CD4-positive, alpha-beta memory T cell (primary cell): ENCODE results near the gene GRIP1. TPM values are rescaled to one million over a fixed set of nuclear protein-coding genes. Genes with fewer than 3 reads are reported as not detected.

Experiments
- CTCF ChIA-PET: fragments of 350-600 bp; sonication (Branson Sonifier 250); formaldehyde crosslinking; loops from one replicate; lab custom pipeline; 2021; ENCODE audit warnings: inconsistent platforms; ENCODE audit not compliant: partially characterized antibody; lab: Charles Lee
- POLR2A ChIA-PET: fragments of 350-600 bp; sonication (Branson Sonifier 250); formaldehyde crosslinking; loops from one replicate; lab custom pipeline; 2021; ENCODE audit not compliant: partially characterized antibody; lab: Charles Lee
- DNase-seq, 5 donors: peaks; one replicate each; pipeline versions ENCODE4 v3.0.0 to v3.0.0-alpha.2; 2020 to 2022; ENCODE audit warnings: mixed read lengths in 1 of 5
- H3K27ac ChIP-seq: one replicate; pipeline ENCODE4 v1.7.0; 2013; ENCODE audit warnings: low read depth, low read length
- H3K27me3 ChIP-seq: 2 replicates; pipeline ENCODE4 v1.7.0; 2013; ENCODE audit warnings: mild to moderate bottlenecking, low read length, moderate library complexity; ENCODE audit not compliant: insufficient read depth
- H3K36me3 ChIP-seq: 2 replicates; pipeline ENCODE4 v1.7.0; 2013; ENCODE audit warnings: mild to moderate bottlenecking, low read length, moderate library complexity; ENCODE audit not compliant: insufficient read depth
- H3K4me1 ChIP-seq: 2 replicates; pipeline ENCODE4 v1.7.0; 2013; ENCODE audit warnings: mild to moderate bottlenecking, low read length, moderate library complexity; ENCODE audit not compliant: insufficient read depth
- H3K4me3 ChIP-seq, 2 donors: one replicate each; pipeline ENCODE4 v1.7.0; 2013; ENCODE audit warnings: low read length in 2 of 2, mild to moderate bottlenecking in 1 of 2
- H3K9me3 ChIP-seq, 2 donors: one replicate each; pipeline ENCODE4 v1.7.0; 2013; ENCODE audit warnings: low read length in 2 of 2, control low read depth in 1 of 2; ENCODE audit not compliant: control insufficient read depth in 1 of 2
- H3K27ac Mint-ChIP-seq, 7 donors: one replicate each; pipeline ENCODE4 v1.8.0; 2020 to 2021; ENCODE audit warnings: mixed read lengths in 7 of 7, mild to moderate bottlenecking in 6 of 7, inconsistent platforms in 3 of 7, moderate library complexity in 3 of 7
- H3K27me3 Mint-ChIP-seq, 2 donors: one replicate each; pipeline ENCODE4 v1.8.0; 2020 to 2021; ENCODE audit warnings: mixed read lengths in 2 of 2
- H3K36me3 Mint-ChIP-seq, 2 donors: one replicate each; pipeline ENCODE4 v1.8.0; 2020 to 2021; ENCODE audit warnings: mixed read lengths in 2 of 2, inconsistent platforms in 1 of 2, mild to moderate bottlenecking in 1 of 2
- H3K4me1 Mint-ChIP-seq, 4 donors: one replicate each; pipeline ENCODE4 v1.8.0; 2020 to 2021; ENCODE audit warnings: mixed read lengths in 4 of 4, mild to moderate bottlenecking in 1 of 4
- H3K4me3 Mint-ChIP-seq, 8 donors: one replicate each; pipeline ENCODE4 v1.8.0; 2020 to 2021; ENCODE audit warnings: mixed read lengths in 8 of 8, mild to moderate bottlenecking in 7 of 8, moderate library complexity in 6 of 8, inconsistent platforms in 3 of 8
- H3K9me3 Mint-ChIP-seq, 8 donors: one replicate each; pipeline ENCODE4 v1.8.0; 2020 to 2021; ENCODE audit warnings: mixed read lengths in 8 of 8, mild to moderate bottlenecking in 5 of 8, inconsistent platforms in 3 of 8, moderate library complexity in 1 of 8
- intact Hi-C: fragments of 100-400 bp; cut with micrococcal nuclease; formaldehyde crosslinking; loops from one replicate; pipeline ENCODE4 v1.15.1; 2023
- polyA plus RNA-seq, 2 donors: library from polyadenylated mRNA; unstranded; fragments of 300-500 nt; fragmentation: Illumina TruSeq; gene quantifications; one replicate each; pipeline ENCODE4 v1.2.3, GENCODE V29; 2021
- total RNA-seq, 2 experiments: library from RNA; stranded (reverse); gene quantifications; one replicate each; pipeline ENCODE4 v1.2.3, GENCODE V29; 2021

GRIP1 gene
- total and polyA plus RNA-seq, 4 experiments from 2014 or later = 0.52 to 3.3 (median 1.5) TPM

- no peaks in the 10 kb centered on the region for H3K4me1 ChIP-seq
- H3K36me3 ChIP-seq = no peaks in the 10 kb centered on the region
- ChIA-PET POLR2A (no interaction called here), CTCF (no interaction called here)
- no peak for DNase-seq
- H3K9me3 Mint-ChIP-seq = peaks cover 0 to 2% (median 0%) of the 10 kb centered on the region in 8 donors
- H3K27ac Mint-ChIP-seq = no peak overlapping the region
- no peak overlapping the region for H3K4me3 ChIP-seq
- no peaks in the 10 kb centered on the region for H3K36me3 Mint-ChIP-seq
- no peaks in the 10 kb centered on the region for H3K4me1 Mint-ChIP-seq
- no peaks in the 10 kb centered on the region for H3K27me3 Mint-ChIP-seq
- H3K4me3 Mint-ChIP-seq = no peak overlapping the region
- intact Hi-C loops = no loop called here
- H3K9me3 ChIP-seq = no peaks in the 10 kb centered on the region
- H3K27ac ChIP-seq = no peak overlapping the region
- H3K27me3 ChIP-seq = no peaks in the 10 kb centered on the region
Measured at GRCh38 chr12:66648033-66648735, 30.7 kb downstream of the GRIP1 start.

- H3K27me3 Mint-ChIP-seq = no peaks in the 10 kb centered on the region
- Histone ChIP-seq H3K36me3 (no peaks in the 10 kb centered on the region), H3K4me1 (no peaks in the 10 kb centered on the region), H3K9me3 (no peaks in the 10 kb centered on the region), H3K27ac (no peak overlapping the region), H3K4me3 (no peak overlapping the region), H3K27me3 (no peaks in the 10 kb centered on the region)
- DNase-seq = no peak
- ChIA-PET POLR2A (no interaction called here), CTCF (no interaction called here)
- no peak overlapping the region for H3K27ac Mint-ChIP-seq
- intact Hi-C loops = no loop called here
- H3K4me3 Mint-ChIP-seq = no peak overlapping the region
- H3K36me3 Mint-ChIP-seq = no peaks in the 10 kb centered on the region
- H3K9me3 Mint-ChIP-seq = peaks cover 0 to 2% (median 0%) of the 10 kb centered on the region in 8 donors
- no peaks in the 10 kb centered on the region for H3K4me1 Mint-ChIP-seq
Measured at GRCh38 chr12:66647034-66647691, 31.7 kb downstream of the GRIP1 start.

- Histone ChIP-seq H3K4me3 (no peak overlapping the region), H3K27ac (no peak overlapping the region), H3K9me3 (no peaks in the 10 kb centered on the region), H3K27me3 (no peaks in the 10 kb centered on the region), H3K4me1 (no peaks in the 10 kb centered on the region), H3K36me3 (no peaks in the 10 kb centered on the region)
- no peaks in the 10 kb centered on the region for H3K4me1 Mint-ChIP-seq
- no peak overlapping the region for H3K4me3 Mint-ChIP-seq
- H3K27me3 Mint-ChIP-seq = no peaks in the 10 kb centered on the region
- peaks cover 0 to 2% (median 0%) of the 10 kb centered on the region in 8 donors for H3K9me3 Mint-ChIP-seq
- H3K36me3 Mint-ChIP-seq = no peaks in the 10 kb centered on the region
- POLR2A ChIA-PET = no interaction called here
- H3K27ac Mint-ChIP-seq = no peak overlapping the region
- intact Hi-C loops = no loop called here
- no peak for DNase-seq
- CTCF ChIA-PET = no interaction called here
Measured at GRCh38 chr12:66644151-66644550, 34.7 kb downstream of the GRIP1 start.

- DNase-seq = no peak
- Mint-ChIP-seq H3K36me3 (no peaks in the 10 kb centered on the region), H3K27ac (no peak overlapping the region), H3K4me3 (no peak overlapping the region), H3K27me3 (peaks cover 0 to 6% of the 10 kb centered on the region in 2 donors), H3K4me1 (no peaks in the 10 kb centered on the region), H3K9me3 (no peaks in the 10 kb centered on the region)
- no peak overlapping the region for H3K4me3 ChIP-seq
- CTCF ChIA-PET = no interaction called here
- intact Hi-C loops = no loop called here
- H3K27me3 ChIP-seq = no peaks in the 10 kb centered on the region
- H3K27ac ChIP-seq = no peak overlapping the region
- H3K4me1 ChIP-seq = no peaks in the 10 kb centered on the region
- POLR2A ChIA-PET = no interaction called here
- H3K36me3 ChIP-seq = no peaks in the 10 kb centered on the region
- no peaks in the 10 kb centered on the region for H3K9me3 ChIP-seq
Measured at GRCh38 chr12:66640691-66641460, 38.0 kb downstream of the GRIP1 start.

- intact Hi-C loops = no loop called here
Measured at GRCh38 chr12:66638666-66639065, 40.2 kb downstream of the GRIP1 start.

GRCh38 chr12:66637699-66638301, 41.1 kb downstream of the GRIP1 start:
- Histone ChIP-seq H3K36me3 (no peaks in the 10 kb centered on the region), H3K4me3 (no peak overlapping the region), H3K9me3 (no peaks in the 10 kb centered on the region), H3K27ac (no peak overlapping the region), H3K27me3 (no peaks in the 10 kb centered on the region), H3K4me1 (no peaks in the 10 kb centered on the region)
- H3K27ac Mint-ChIP-seq = no peak overlapping the region
- DNase-seq = no peak
- POLR2A ChIA-PET = no interaction called here
- H3K4me3 Mint-ChIP-seq = no peak overlapping the region
- H3K9me3 Mint-ChIP-seq = no peaks in the 10 kb centered on the region
- intact Hi-C loops = no loop called here
- H3K4me1 Mint-ChIP-seq = no peaks in the 10 kb centered on the region
- peaks cover 2 to 6% of the 10 kb centered on the region in 2 donors for H3K27me3 Mint-ChIP-seq
- H3K36me3 Mint-ChIP-seq = no peaks in the 10 kb centered on the region
- CTCF ChIA-PET = no interaction called here

More at GRCh38 chr12:66638666-66639065, 40.2 kb downstream of the GRIP1 start:
- no peak overlapping the region for H3K27ac ChIP-seq
- ChIA-PET POLR2A (no interaction called here), CTCF (no interaction called here)
- no peaks in the 10 kb centered on the region for H3K9me3 ChIP-seq
- H3K4me3 Mint-ChIP-seq = no peak overlapping the region
- no peaks in the 10 kb centered on the region for H3K4me1 Mint-ChIP-seq
- H3K4me3 ChIP-seq = no peak overlapping the region
- H3K36me3 Mint-ChIP-seq = no peaks in the 10 kb centered on the region
- no peaks in the 10 kb centered on the region for H3K36me3 ChIP-seq
- no peaks in the 10 kb centered on the region for H3K4me1 ChIP-seq
- no peaks in the 10 kb centered on the region for H3K9me3 Mint-ChIP-seq
- no peak overlapping the region for H3K27ac Mint-ChIP-seq
- H3K27me3 ChIP-seq = no peaks in the 10 kb centered on the region
- H3K27me3 Mint-ChIP-seq = peaks cover 2 to 6% of the 10 kb centered on the region in 2 donors
- DNase-seq = no peak

GRCh38 chr12:66636771-66637170, 42.1 kb downstream of the GRIP1 start:
- no peak overlapping the region for H3K4me3 Mint-ChIP-seq
- CTCF ChIA-PET = no interaction called here

More at GRCh38 chr12:66636771-66637170, 42.1 kb downstream of the GRIP1 start:
- POLR2A ChIA-PET = no interaction called here
- intact Hi-C loops = no loop called here
- no peaks in the 10 kb centered on the region for H3K4me1 Mint-ChIP-seq
- Histone ChIP-seq H3K9me3 (no peaks in the 10 kb centered on the region), H3K27me3 (no peaks in the 10 kb centered on the region), H3K4me3 (no peak overlapping the region), H3K27ac (no peak overlapping the region), H3K36me3 (no peaks in the 10 kb centered on the region), H3K4me1 (no peaks in the 10 kb centered on the region)
- peaks cover 2 to 8% of the 10 kb centered on the region in 2 donors for H3K27me3 Mint-ChIP-seq
- no peak overlapping the region for H3K27ac Mint-ChIP-seq
- no peaks in the 10 kb centered on the region for H3K36me3 Mint-ChIP-seq
- no peaks in the 10 kb centered on the region for H3K9me3 Mint-ChIP-seq
- DNase-seq = no peak
